ENCODE measurements around the gene TGFBR3L. TPM values are rescaled to one million over a fixed set of nuclear protein-coding genes. Genes with fewer than 3 reads are reported as not detected.

Gene TGFBR3L
- total and polyA plus RNA-seq, 2 of the 4 experiments (the other 2 are of a cell fraction): 0.94 TPM; not detected in 1

- Histone ChIP-seq H2BK20ac (ENCODE audit: low read depth, low read length) (no peak overlapping the region), H2BK120ac (ENCODE audit: low read depth, low read length) (no peak overlapping the region), H2BK5ac (ENCODE audit: low read depth, low read length, poor library complexity, severe bottlenecking) (no peak overlapping the region), H3K4me1 (ENCODE audit: control insufficient read depth, insufficient read depth, low read length) (peaks cover 10% of the 10 kb centered on the region), H3K9ac (ENCODE audit: low read depth, low read length) (no peak overlapping the region), H4K20me1 (ENCODE audit: insufficient read depth, low read length) (peaks cover 50% of the 10 kb centered on the region), H3K4ac (ENCODE audit: low read depth, low read length) (no peak overlapping the region), H2BK15ac (ENCODE audit: low read depth, low read length) (no peak overlapping the region), H3K14ac (replicated peaks; ENCODE audit: low read depth, low read length) (no peak overlapping the region), H3K56ac (ENCODE audit: extremely low read depth, insufficient read depth, low read length) (no peak overlapping the region), H2AK9ac (replicated peaks; ENCODE audit: low read depth, low read length, poor library complexity) (no peak overlapping the region), H3K4me2 (ENCODE audit: low read depth, low read length) (no peak overlapping the region), H3K23ac (ENCODE audit: low read depth, low read length) (no peak overlapping the region), H3K18ac (ENCODE audit: low read depth, low read length) (no peak overlapping the region), H3K9me3 (ENCODE audit: control insufficient read depth, insufficient read depth, low read length) (no peaks in the 10 kb centered on the region), H2AFZ (replicated peaks; ENCODE audit: low read length, poor library complexity) (no peak overlapping the region), H3K27me3 (ENCODE audit: control insufficient read depth, insufficient read depth, low read length) (no peaks in the 10 kb centered on the region), H4K91ac (ENCODE audit: insufficient read depth, low read depth, low read length) (no peak overlapping the region), H3K9me1 (ENCODE audit: insufficient read depth, low read length) (peaks cover 8% of the 10 kb centered on the region), H3K36me3 (ENCODE audit: control insufficient read depth, insufficient read depth, low read length) (peaks cover 28% of the 10 kb centered on the region), H3K79me1 (ENCODE audit: low read depth in 1 of 2, low read length in 2 of 2) (peaks cover 14 to 49% of the 10 kb centered on the region in 2 experiments; a peak in 3 of 4 replicates), H3K27ac (ENCODE audit: insufficient read depth, low read length) (no peak overlapping the region), H3K4me3 (ENCODE audit: insufficient read depth, low read depth, low read length) (no peak overlapping the region), H4K8ac (ENCODE audit: low read depth in 2 of 2, low read length in 2 of 2) (no peak overlapping the region), H2AK5ac (ENCODE audit: low read depth, low read length) (no peak overlapping the region), H4K5ac (ENCODE audit: low read depth, low read length) (no peak overlapping the region)
- dilution Hi-C loops (cut with HindIII; ENCODE audit: low sequenced_read_pairs, unreplicated experiment) (no loop called here), in situ Hi-C loops (cut with MboI; ENCODE audit: low sequenced_read_pairs) (no loop called here), intact Hi-C loops (cut with micrococcal nuclease) (no loop called here)
- ChIA-PET POLR2A (ENCODE audit: unreplicated experiment) (no interaction called here), CTCF (no interaction called here)
- BruUV-seq (replicated peaks): no TSS peak
- TF ChIP-seq, protein P1, sequence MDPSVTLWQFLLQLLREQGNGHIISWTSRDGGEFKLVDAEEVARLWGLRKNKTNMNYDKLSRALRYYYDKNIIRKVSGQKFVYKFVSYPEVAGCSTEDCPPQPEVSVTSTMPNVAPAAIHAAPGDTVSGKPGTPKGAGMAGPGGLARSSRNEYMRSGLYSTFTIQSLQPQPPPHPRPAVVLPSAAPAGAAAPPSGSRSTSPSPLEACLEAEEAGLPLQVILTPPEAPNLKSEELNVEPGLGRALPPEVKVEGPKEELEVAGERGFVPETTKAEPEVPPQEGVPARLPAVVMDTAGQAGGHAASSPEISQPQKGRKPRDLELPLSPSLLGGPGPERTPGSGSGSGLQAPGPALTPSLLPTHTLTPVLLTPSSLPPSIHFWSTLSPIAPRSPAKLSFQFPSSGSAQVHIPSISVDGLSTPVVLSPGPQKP (IDR thresholded peaks at IDR 0.05; ENCODE audit: borderline replicate concordance, low read depth, low read length): no peak
- TF ChIP-seq CHD1 (IDR thresholded peaks at IDR 0.05; ENCODE audit: low read depth, low read length) (no peak), RAD21 (IDR thresholded peaks at IDR 0.05; ENCODE audit: low read length) (no peak), NFE2L2 (IDR thresholded peaks at IDR 0.05; ENCODE audit: low read depth, low read length) (no peak), MAFK (IDR thresholded peaks at IDR 0.05; ENCODE audit: low read depth, low read length) (no peak), CTCF (conservative IDR thresholded peaks at IDR 0.05; ENCODE audit: low read depth, low read length) (no peak)
- WGBS, 2 experiments (ENCODE audit: extremely low coverage in 2 of 2, insufficient read length in 1 of 2): 96% methylated on average over 18 of the region's 19 CpGs; no CpG with 5 or more reads in 1 of the 2 experiments
- ATAC-seq (ENCODE audit: low read depth) (no peak), DNase-seq (no peak)
These were observed 7.5 kb upstream of the TGFBR3L start for GRCh38 chr19:7907122-7907521.

All from IMR-90 (cell line).